Stimulated activated CD8-positive, alpha-beta memory T cell treated with anti-CD3 and anti-CD28 coated beads, Interleukin-2, amount 100 ng/mL, for 1 hour (primary cell): ENCODE data around the gene ATP6V0D1.
"Not testable (repeated sequence)": the region's sequence is repeated elsewhere in the genome, so short reads cannot be mapped to it uniquely, and the experiment has no call there.

Source experiments
- DNase-seq, 2 donors: peaks; one replicate each; pipeline ENCODE4 v3.0.0-alpha.2; 2020; ENCODE audit warnings: low read depth in 2 of 2

ATP6V0D1 gene

GRCh38 chr16:67480833-67481560 lies at the start of gene ATP6V0D1:
TSS of gene ATP6V0D1 (minus strand) at chr16:67481157. CDS start at chr16:67481086, 71 bp downstream.
- peak; percentile 97 to 99 for DNase-seq

DNA sequence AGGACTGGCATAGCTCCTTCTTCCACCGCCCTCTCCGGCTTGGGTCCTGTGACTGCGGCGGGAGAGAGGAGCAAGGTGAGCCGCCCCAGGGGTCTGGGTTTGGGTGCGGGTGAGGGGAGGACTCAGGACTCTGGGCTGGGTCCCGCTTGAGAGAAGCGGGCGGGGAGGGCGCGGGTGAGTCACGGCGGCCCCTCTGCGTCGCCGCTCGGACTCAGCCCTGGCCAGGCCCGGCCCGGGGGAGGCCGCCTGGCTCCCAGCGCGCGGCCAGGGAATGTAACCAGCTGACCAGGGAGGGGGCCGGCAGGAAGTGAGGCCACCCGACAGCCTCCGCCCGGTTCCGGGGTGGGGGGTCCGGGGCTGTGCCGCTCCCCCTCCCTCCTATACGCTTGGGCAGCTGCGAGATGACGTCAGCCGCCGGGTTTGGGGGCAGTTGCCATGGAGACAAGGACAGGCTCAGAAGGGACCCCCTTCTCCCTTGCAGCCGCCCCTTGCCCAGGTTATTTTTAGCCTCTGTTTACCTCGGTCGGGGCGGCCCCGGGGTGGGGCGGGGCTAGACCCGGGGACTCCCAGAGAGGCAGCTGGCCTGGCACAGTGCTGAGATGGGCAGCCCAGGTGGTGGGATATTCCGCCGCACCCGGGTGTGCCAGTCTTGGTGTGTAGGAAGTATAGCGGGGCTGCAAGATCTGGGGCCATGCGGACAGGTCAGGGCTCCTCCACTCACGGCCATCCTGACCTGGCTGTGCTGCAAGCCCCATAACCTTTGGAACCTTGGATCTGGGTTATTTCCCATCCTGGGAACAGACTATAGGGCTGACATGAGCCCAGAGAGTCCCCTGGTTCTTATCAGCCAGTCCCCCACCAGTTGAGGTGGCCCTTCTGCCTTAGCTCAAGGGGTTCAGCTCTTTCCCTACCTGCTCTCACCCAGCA lies 49.3 kb upstream of the ATP6V0D1 start:
- DNase-seq, result no peak

DNA sequence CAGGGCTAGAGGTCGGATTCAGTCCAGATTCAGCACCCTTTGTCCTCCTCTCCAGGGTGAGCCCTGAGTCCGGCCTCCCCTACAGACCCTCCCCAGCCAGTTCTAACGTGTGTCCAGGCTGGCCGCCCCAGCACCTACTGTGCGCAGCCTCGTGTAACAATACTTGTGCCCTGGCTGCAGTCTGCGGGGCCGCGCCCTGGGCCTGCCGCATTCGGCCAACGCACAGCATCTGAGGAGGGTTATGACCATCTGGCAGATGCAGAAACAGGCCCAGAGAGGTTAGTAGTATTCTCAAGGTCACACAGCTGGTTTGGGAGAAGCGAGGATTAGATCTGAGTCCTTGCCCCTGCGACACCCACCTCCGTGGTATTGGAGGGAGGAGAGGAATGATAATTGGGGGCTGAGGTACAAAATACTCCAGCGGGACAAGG lies 48.6 kb upstream of the ATP6V0D1 start:
- DNase-seq, result no peak

GRCh38 chr16:67528870-67529581 lies 48.1 kb upstream of the ATP6V0D1 start:
- no peak for DNase-seq

- no peak for DNase-seq
Observed at GRCh38 chr16:67528222-67528869, 47.4 kb upstream of the ATP6V0D1 start, which contains the start of gene RIPOR1. TSS of gene RIPOR1 (plus strand) at chr16:67528829. CDS start at chr16:67538447, 9,618 bp downstream.

- no peak for DNase-seq
Observed at GRCh38 chr16:67526149-67526791, 45.3 kb upstream of the ATP6V0D1 start.

- DNase-seq, result no peak
Observed at GRCh38 chr16:67525176-67525860, 44.4 kb upstream of the ATP6V0D1 start.

DNA sequence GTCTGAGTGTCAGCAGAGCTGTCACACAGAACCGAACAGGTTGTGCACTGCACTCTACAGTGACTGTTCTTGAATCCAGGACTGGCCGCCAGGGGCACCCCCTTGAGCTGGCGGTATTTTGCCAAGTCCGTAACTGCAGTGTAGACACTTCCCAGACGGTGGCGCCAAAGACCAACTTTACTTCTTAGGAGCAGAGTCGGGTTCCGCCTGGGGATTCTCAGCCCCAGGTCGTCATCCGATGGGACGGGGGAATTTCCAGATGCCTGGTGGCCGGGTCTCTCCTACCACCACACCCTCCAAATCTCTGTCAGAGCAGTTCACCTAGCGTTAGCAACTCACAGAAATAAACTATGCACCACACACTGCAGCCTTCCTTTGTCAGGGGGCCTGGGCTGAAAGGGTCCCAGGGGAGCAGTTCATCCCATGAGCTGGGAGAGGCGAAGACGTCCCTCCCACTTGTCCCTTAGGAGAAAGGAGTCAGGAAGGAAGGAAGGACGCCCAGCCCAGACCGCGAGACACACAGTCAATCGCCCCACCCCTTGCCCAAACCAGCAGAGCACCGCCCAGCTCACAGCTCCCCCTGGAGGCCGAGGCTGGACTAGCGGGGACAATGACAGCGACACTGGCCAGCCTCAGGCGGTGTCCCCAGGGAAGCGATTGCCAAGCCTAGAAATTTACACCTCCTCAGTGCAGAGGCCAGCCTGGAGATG lies 40.3 kb upstream of the ATP6V0D1 start:
- peak; percentile 94 to 95 for DNase-seq

GRCh38 chr16:67519242-67519641 lies 38.3 kb upstream of the ATP6V0D1 start:
- DNase-seq, result no peak

DNA sequence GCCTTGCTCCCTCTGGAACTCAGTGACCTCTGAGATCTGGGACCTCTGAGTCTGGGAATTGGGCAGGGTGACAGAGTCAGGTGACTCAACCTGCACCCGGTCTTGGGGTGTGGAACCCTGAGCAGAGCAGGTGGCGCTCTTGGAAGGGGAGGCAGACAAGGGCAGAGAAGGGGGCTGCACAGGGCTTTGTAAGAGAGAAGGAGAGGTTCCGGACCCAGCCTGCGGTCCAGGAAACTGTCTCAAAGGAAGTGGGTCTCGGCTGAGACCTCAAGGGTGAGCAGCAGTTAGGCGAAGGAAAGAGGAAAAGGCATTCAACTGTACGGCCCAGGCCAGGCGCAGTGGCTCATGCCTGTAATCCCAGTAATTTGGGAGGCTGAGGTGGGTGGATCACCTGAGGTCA lies 37.7 kb upstream of the ATP6V0D1 start:
- no peak for DNase-seq

GRCh38 chr16:67517661-67518423 lies 36.9 kb upstream of the ATP6V0D1 start:
- DNase-seq, result no peak

- DNase-seq, result no peak
Observed at GRCh38 chr16:67517155-67517445, 36.1 kb upstream of the ATP6V0D1 start.

GRCh38 chr16:67516296-67517154 lies 35.6 kb upstream of the ATP6V0D1 start:
- DNase-seq, result no peak

- DNase-seq, result peak; percentile 56 to 65
Observed at GRCh38 chr16:67514382-67514828, 33.4 kb upstream of the ATP6V0D1 start.

DNA sequence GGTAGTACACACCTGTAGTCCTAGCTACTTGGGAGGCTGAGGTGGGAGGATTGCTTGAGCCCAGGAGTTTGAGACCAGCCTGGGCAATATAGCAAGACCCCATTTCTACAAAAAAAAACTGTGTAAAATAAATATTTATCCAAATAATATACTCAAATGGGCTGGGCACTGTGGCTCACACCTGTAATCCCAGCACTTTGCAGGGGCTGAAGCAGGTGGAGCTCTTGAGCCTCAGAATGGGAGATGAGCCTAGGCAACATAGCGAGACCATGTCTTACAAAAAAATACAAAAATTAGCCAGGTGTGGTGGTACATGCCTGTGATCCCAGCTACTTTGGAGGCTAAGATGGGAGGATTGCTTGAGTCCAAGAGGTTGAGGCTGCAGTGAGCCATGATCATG lies 32.9 kb upstream of the ATP6V0D1 start:
- not testable (repeated sequence) for DNase-seq

GRCh38 chr16:67509016-67509415 lies 28.1 kb upstream of the ATP6V0D1 start:
- DNase-seq, result no peak

- DNase-seq, result no peak
Observed at GRCh38 chr16:67506468-67506867, 25.5 kb upstream of the ATP6V0D1 start.
